H1 (cell line): Measurements from ENCODE around the gene MPPED2. TPM values are rescaled to one million over a fixed set of nuclear protein-coding genes. Genes with fewer than 3 reads are reported as not detected.

Experiments used
- ASH2L ChIP-seq: fragments of 200-600, 300-600 bp; sonication (generic); IDR thresholded peaks from one replicate; pipeline ENCODE4 v1.7.1; 2017; ENCODE audit warnings: low read length
- CBX5 ChIP-seq: fragments of 300-800, 300-1000 bp; sonication (generic); IDR thresholded peaks from 2 replicates; pipeline ENCODE4 v1.7.1; 2016; ENCODE audit warnings: antibody characterized with exemption, low read length, low read depth
- CHD2 ChIP-seq: IDR thresholded peaks from 2 replicates; pipeline ENCODE4 v1.6.1; 2012; ENCODE audit warnings: low read length, improper control_type of control experiment
- CHD7 ChIP-seq: fragments of 300-600 bp; sonication (generic); IDR thresholded peaks from 2 replicates; pipeline ENCODE4 v1.7.1; 2012; ENCODE audit warnings: low read length, moderate library complexity, mild to moderate bottlenecking, inconsistent platforms; ENCODE audit not compliant: insufficient replicate concordance
- KDM4A ChIP-seq: IDR thresholded peaks from one replicate; pipeline ENCODE4 v1.7.1; 2012; ENCODE audit warnings: low read depth, mild to moderate bottlenecking, moderate library complexity, low read length, inconsistent platforms; ENCODE audit not compliant: severe bottlenecking
- KDM5A ChIP-seq: fragments of 200-600 bp; IDR thresholded peaks from 2 replicates; pipeline ENCODE4 v1.7.1; 2012; ENCODE audit warnings: mild to moderate bottlenecking, low read length, inconsistent platforms, mixed read lengths
- POLR2A ChIP-seq, 2 experiments: IDR thresholded peaks; 1 replicate in 1 of 2; 2 replicates in 1 of 2; pipeline ENCODE4 v1.6.1; 2011; ENCODE audit warnings: low read depth in 2 of 2, low read length in 2 of 2, mild to moderate bottlenecking in 2 of 2; ENCODE audit errors: control extremely low read depth in 1 of 2
- RFX5 ChIP-seq: IDR thresholded peaks from 2 replicates; pipeline ENCODE4 v1.6.1; 2011; ENCODE audit warnings: low read depth, low read length, improper control_type of control experiment, borderline replicate concordance
- SIN3A ChIP-seq, 2 experiments: IDR thresholded peaks in 1 of 2; conservative IDR thresholded peaks in 1 of 2; 2 replicates each; pipeline ENCODE4 v1.6.1; 2011 to 2012; ENCODE audit warnings: low read length in 2 of 2, improper control_type of control experiment in 1 of 2, low read depth in 1 of 2, mild to moderate bottlenecking in 1 of 2
- SP1 ChIP-seq: IDR thresholded peaks from 2 replicates; pipeline ENCODE4 v1.6.1; 2011; ENCODE audit warnings: low read depth, low read length
- SP2 ChIP-seq: IDR thresholded peaks from 2 replicates; pipeline ENCODE4 v1.6.1; 2012; ENCODE audit warnings: mild to moderate bottlenecking, low read length, inconsistent platforms
- SRF ChIP-seq: IDR thresholded peaks from 2 replicates; pipeline ENCODE4 v1.6.1; 2011; ENCODE audit warnings: mild to moderate bottlenecking, low read depth, low read length, moderate library complexity
- TAF1 ChIP-seq: IDR thresholded peaks from 2 replicates; pipeline ENCODE4 v1.6.1; 2011; ENCODE audit warnings: mild to moderate bottlenecking, low read depth, low read length
- polyA plus RNA-seq, 7 experiments: library from polyadenylated mRNA; depleted of rRNA in 3 of 7; stranded (reverse) in 5 of 7; unstranded in 2 of 7; fragments of >200 nt in 5 of 7; fragments of 200-250 nt in 2 of 7; gene quantifications; 1 replicate in 5 of 7; 2 replicates in 1 of 7; 4 replicates in 1 of 7; pipeline versions ENCODE4 v1.2.1 to v1.2.3, GENCODE V29; 2011 to 2013; ENCODE audit warnings: missing spikeins in 2 of 7, mixed read lengths in 2 of 7
- total RNA-seq: library from RNA; stranded (reverse); fragmentation: NEBNext Ultra II Directional; extraction: Animal tissue kit (Norgen Biotek cat#: 25700); gene quantifications from 2 replicates; pipeline ENCODE4 v1.2.1, GENCODE V29; 2021

Gene MPPED2
- total and polyA plus RNA-seq, 2 of the 8 experiments (the other 6 are each of a cell fraction or from before 2014, with no cell fraction given) = 1.3 to 3.5 TPM

GRCh38 chr11:30447058-30447640 is 139.0 kb downstream of the MPPED2 start (continued):
- TF ChIP-seq CHD7 (no peak), SIN3A (conservative IDR thresholded peaks at IDR 0.05 in 1 of 2, IDR thresholded peaks at IDR 0.05 in 1 of 2; ENCODE audit: low read depth in 1 of 2, low read length in 2 of 2) (no peak), POLR2A (IDR thresholded peaks at IDR 0.05; ENCODE audit: control extremely low read depth in 1 of 2, low read depth in 2 of 2, low read length in 2 of 2) (no peak), SP2 (no peak), TAF1 (no peak), RFX5 (no peak), CHD2 (no peak), CBX5 (no peak), SRF (no peak), KDM5A (no peak), ASH2L (no peak), KDM4A (no peak), SP1 (no peak)
